ENCODE data around the gene DNAJC4. TPM values are rescaled to one million over a fixed set of nuclear protein-coding genes. Genes with fewer than 3 reads are reported as not detected.

DNAJC4 gene
- total and polyA plus RNA-seq, 9 of the 15 experiments (the other 6 are each of a cell fraction or from before 2014, with no cell fraction given) = 4.0 to 32.6 (median 19.9) TPM

GRCh38 chr11:64267207-64267945 lies 37.0 kb downstream of the DNAJC4 start:
- Histone ChIP-seq H3K4me2 (ENCODE audit: insufficient read depth, low read length) (no peak overlapping the region), H3K9ac (ENCODE audit: insufficient read depth in 1 of 2, low read depth in 2 of 2, low read length in 2 of 2) (peak overlapping the region; percentile 89 to 99; a peak in 3 of 4 replicates), H4K20me1 (replicated peaks; ENCODE audit: control insufficient read depth, insufficient read depth, low read length) (no peaks in the 10 kb centered on the region), H3K4me3 (no peak overlapping the region), H3K9me1 (ENCODE audit: control insufficient read depth, insufficient read depth, low read length) (peaks cover 3% of the 10 kb centered on the region), H3K36me3 (ENCODE audit: control insufficient read depth, insufficient read depth, low read length) (peaks cover 54% of the 10 kb centered on the region), H3K9me3 (replicated peaks; ENCODE audit: control insufficient read depth, insufficient read depth, low read depth, low read length) (no peaks in the 10 kb centered on the region), H3K4me1 (replicated peaks in 1 of 2; ENCODE audit: control insufficient read depth in 2 of 2, insufficient read depth in 2 of 2, low read length in 2 of 2) (peaks cover 21 to 65% of the 10 kb centered on the region in 2 experiments), H2AFZ (ENCODE audit: low read depth, low read length) (no peak overlapping the region), H3K27ac (ENCODE audit: extremely low read depth, low read depth, low read length) (peak overlapping the region; percentile 96), H3K79me2 (ENCODE audit: control insufficient read depth, insufficient read depth, low read length) (peaks cover 28% of the 10 kb centered on the region), H3K27me3 (ENCODE audit: control insufficient read depth in 2 of 2, insufficient read depth in 2 of 2, low read length in 2 of 2) (no peaks in the 10 kb centered on the region)
- no TSS peak for BruUV-seq (replicated peaks)
- in situ Hi-C loops (cut with MboI) (no loop called here), intact Hi-C loops (cut with micrococcal nuclease) (no loop called here)
- ATAC-seq (no peak), DNase-seq (ENCODE audit: extremely low read depth in 1 of 4, low spot score in 3 of 4) (no peak), FAIRE-seq (no peak)
- TF ChIP-seq HNRNPL (IDR thresholded peaks at IDR 0.05; ENCODE audit: low read depth, low read length) (peak; percentile 70; the same call in 1 of the 2 replicates), RBM22 (IDR thresholded peaks at IDR 0.05; ENCODE audit: low read depth, low read length, poor library complexity, severe bottlenecking) (peak; percentile 21), POLR2G (IDR thresholded peaks at IDR 0.05; ENCODE audit: low read depth, low read length) (peak; percentile 69), HDAC1 (IDR thresholded peaks at IDR 0.05) (no peak)
- TF ChIP-seq, protein P1, sequence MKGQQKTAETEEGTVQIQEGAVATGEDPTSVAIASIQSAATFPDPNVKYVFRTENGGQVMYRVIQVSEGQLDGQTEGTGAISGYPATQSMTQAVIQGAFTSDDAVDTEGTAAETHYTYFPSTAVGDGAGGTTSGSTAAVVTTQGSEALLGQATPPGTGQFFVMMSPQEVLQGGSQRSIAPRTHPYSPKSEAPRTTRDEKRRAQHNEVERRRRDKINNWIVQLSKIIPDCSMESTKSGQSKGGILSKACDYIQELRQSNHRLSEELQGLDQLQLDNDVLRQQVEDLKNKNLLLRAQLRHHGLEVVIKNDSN (CRISPR knock-in tag; IDR thresholded peaks at IDR 0.05) = 0 out of 2 replicates have a peak, but pooled peaks have one; percentile 6
- 83% methylated on average over 19 of the region's 27 CpGs for WGBS (ENCODE audit: insufficient coverage, low coverage, missing lambda C conversion rate)
- ChIA-PET CTCF (ENCODE audit: low intra/inter-chr PET ratio) (no interaction called here), POLR2A (interaction anchor here (0.6 to 5.7 kb wide), 7 partner anchors 9 to 61 kb away, joined by 3 to 58 read pairs (median 31); partner anchors contain the start of genes CATSPERZ, ESRRA, FERMT3 and NUDT22)
